ENCODE measurements around the gene IFT20. TPM values are rescaled to one million over a fixed set of nuclear protein-coding genes. Genes with fewer than 3 reads are reported as not detected.

Gene IFT20
- total and polyA plus RNA-seq, 2 of the 13 experiments (the other 11 are each of a cell fraction or from before 2014, with no cell fraction given): 28.0 to 37.8 TPM

- no peak for TF ChIP-seq PRDM4 (CRISPR knock-in tag; IDR thresholded peaks at IDR 0.05; ENCODE audit: borderline replicate concordance)
- no peak for TF ChIP-seq MATR3 (CRISPR knock-in tag; IDR thresholded peaks at IDR 0.05)
- no peak for TF ChIP-seq TBL1XR1 (IDR thresholded peaks at IDR 0.05; ENCODE audit: borderline replicate concordance, low read length, partially characterized antibody)
- no peak for TF ChIP-seq ZNF563 (CRISPR knock-in tag; IDR thresholded peaks at IDR 0.05)
- TF ChIP-seq ZNF775 (CRISPR knock-in tag; IDR thresholded peaks at IDR 0.05; ENCODE audit: borderline replicate concordance): no peak
- no peak for TF ChIP-seq SMAD3 (CRISPR knock-in tag; IDR thresholded peaks at IDR 0.05)
- no peak for TF ChIP-seq MNT (IDR thresholded peaks at IDR 0.05)
- TF ChIP-seq, protein P1, sequence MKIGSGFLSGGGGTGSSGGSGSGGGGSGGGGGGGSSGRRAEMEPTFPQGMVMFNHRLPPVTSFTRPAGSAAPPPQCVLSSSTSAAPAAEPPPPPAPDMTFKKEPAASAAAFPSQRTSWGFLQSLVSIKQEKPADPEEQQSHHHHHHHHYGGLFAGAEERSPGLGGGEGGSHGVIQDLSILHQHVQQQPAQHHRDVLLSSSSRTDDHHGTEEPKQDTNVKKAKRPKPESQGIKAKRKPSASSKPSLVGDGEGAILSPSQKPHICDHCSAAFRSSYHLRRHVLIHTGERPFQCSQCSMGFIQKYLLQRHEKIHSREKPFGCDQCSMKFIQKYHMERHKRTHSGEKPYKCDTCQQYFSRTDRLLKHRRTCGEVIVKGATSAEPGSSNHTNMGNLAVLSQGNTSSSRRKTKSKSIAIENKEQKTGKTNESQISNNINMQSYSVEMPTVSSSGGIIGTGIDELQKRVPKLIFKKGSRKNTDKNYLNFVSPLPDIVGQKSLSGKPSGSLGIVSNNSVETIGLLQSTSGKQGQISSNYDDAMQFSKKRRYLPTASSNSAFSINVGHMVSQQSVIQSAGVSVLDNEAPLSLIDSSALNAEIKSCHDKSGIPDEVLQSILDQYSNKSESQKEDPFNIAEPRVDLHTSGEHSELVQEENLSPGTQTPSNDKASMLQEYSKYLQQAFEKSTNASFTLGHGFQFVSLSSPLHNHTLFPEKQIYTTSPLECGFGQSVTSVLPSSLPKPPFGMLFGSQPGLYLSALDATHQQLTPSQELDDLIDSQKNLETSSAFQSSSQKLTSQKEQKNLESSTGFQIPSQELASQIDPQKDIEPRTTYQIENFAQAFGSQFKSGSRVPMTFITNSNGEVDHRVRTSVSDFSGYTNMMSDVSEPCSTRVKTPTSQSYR (CRISPR knock-in tag; IDR thresholded peaks at IDR 0.05; ENCODE audit: borderline replicate concordance): peak; percentile 51; the same call in 1 of the 2 replicates
- no peak for TF ChIP-seq USF2 (IDR thresholded peaks at IDR 0.05; ENCODE audit: low read depth, low read length)
- no peak for TF ChIP-seq USF2 (CRISPR knock-in tag; IDR thresholded peaks at IDR 0.05; ENCODE audit: borderline replicate concordance)
- TF ChIP-seq, protein P2, sequence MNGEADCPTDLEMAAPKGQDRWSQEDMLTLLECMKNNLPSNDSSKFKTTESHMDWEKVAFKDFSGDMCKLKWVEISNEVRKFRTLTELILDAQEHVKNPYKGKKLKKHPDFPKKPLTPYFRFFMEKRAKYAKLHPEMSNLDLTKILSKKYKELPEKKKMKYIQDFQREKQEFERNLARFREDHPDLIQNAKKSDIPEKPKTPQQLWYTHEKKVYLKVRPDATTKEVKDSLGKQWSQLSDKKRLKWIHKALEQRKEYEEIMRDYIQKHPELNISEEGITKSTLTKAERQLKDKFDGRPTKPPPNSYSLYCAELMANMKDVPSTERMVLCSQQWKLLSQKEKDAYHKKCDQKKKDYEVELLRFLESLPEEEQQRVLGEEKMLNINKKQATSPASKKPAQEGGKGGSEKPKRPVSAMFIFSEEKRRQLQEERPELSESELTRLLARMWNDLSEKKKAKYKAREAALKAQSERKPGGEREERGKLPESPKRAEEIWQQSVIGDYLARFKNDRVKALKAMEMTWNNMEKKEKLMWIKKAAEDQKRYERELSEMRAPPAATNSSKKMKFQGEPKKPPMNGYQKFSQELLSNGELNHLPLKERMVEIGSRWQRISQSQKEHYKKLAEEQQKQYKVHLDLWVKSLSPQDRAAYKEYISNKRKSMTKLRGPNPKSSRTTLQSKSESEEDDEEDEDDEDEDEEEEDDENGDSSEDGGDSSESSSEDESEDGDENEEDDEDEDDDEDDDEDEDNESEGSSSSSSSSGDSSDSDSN (CRISPR knock-in tag; IDR thresholded peaks at IDR 0.05): no peak
- no peak for TF ChIP-seq KDM2A (CRISPR knock-in tag; IDR thresholded peaks at IDR 0.05; ENCODE audit: borderline replicate concordance, low read depth)
- no peak for TF ChIP-seq ZNF256 (CRISPR knock-in tag; conservative IDR thresholded peaks at IDR 0.05)
- TF ChIP-seq ZEB1 (IDR thresholded peaks at IDR 0.05; ENCODE audit: insufficient replicate concordance, low read depth): no peak
These were observed 44.8 kb upstream of the IFT20 start (continued) for GRCh38 chr17:28379814-28380801.

All from HepG2 (cell line).